Liver (tissue), 9 donors: ENCODE measurements around the gene CPNE4. TPM values are rescaled to one million over a fixed set of nuclear protein-coding genes. Genes with fewer than 3 reads are reported as not detected.

Source experiments
- DNase-seq: peaks from one replicate; pipeline ENCODE4 v3.0.0-alpha.2; 2017; ENCODE audit warnings: low spot score
- H3K27ac ChIP-seq, 2 donors: one replicate each; pipeline ENCODE4 v1.7.0; 2013; ENCODE audit warnings: inconsistent platforms in 2 of 2, low read length in 2 of 2, control low read depth in 1 of 2, low read depth in 1 of 2, mild to moderate bottlenecking in 1 of 2
- H3K27me3 ChIP-seq, 4 donors: one replicate each; pipeline versions ENCODE4 v1.6.1 to v1.7.0; 2013; ENCODE audit warnings: low read length in 3 of 4, inconsistent platforms in 1 of 4, mild to moderate bottlenecking in 1 of 4, moderate library complexity in 1 of 4; ENCODE audit not compliant: control insufficient read depth in 4 of 4, insufficient read depth in 4 of 4
- H3K36me3 ChIP-seq, 4 donors: one replicate each; pipeline versions ENCODE4 v1.6.1 to v1.7.0; 2013; ENCODE audit warnings: low read length in 3 of 4, mild to moderate bottlenecking in 3 of 4, low read depth in 1 of 4, moderate library complexity in 1 of 4; ENCODE audit not compliant: control insufficient read depth in 4 of 4, insufficient read depth in 3 of 4
- H3K4me1 ChIP-seq, 4 donors: one replicate each; pipeline versions ENCODE4 v1.6.1 to v1.7.0; 2013; ENCODE audit warnings: low read length in 3 of 4, mild to moderate bottlenecking in 3 of 4, moderate library complexity in 1 of 4; ENCODE audit not compliant: control insufficient read depth in 4 of 4, insufficient read depth in 4 of 4
- H3K4me3 ChIP-seq, 3 donors: one replicate each; pipeline versions ENCODE4 v1.6.1 to v1.7.0; 2013; ENCODE audit warnings: low read length in 3 of 3, control low read depth in 1 of 3, low read depth in 1 of 3, mild to moderate bottlenecking in 1 of 3
- H3K9ac ChIP-seq, 2 donors: one replicate each; pipeline ENCODE4 v1.7.0; 2013; ENCODE audit warnings: low read length in 2 of 2, mild to moderate bottlenecking in 2 of 2, moderate library complexity in 2 of 2, control low read depth in 1 of 2, low read depth in 1 of 2
- H3K9me3 ChIP-seq, 4 donors: one replicate each; pipeline versions ENCODE4 v1.6.1 to v1.7.0; 2013; ENCODE audit warnings: low read length in 3 of 4; ENCODE audit not compliant: control insufficient read depth in 4 of 4
- FOXA1 ChIP-seq: IDR thresholded peaks from 2 replicates; pipeline ENCODE4 v1.6.1; 2016; ENCODE audit warnings: antibody characterized with exemption
- HNF4G ChIP-seq: IDR thresholded peaks from 2 replicates; pipeline ENCODE4 v1.6.1; 2016; ENCODE audit warnings: antibody characterized with exemption
- JUND ChIP-seq, 2 donors: IDR thresholded peaks; 2 replicates each; pipeline ENCODE4 v1.6.1; 2016; ENCODE audit warnings: antibody characterized with exemption in 2 of 2
- MAX ChIP-seq: IDR thresholded peaks from 2 replicates; pipeline ENCODE4 v1.6.1; 2016; ENCODE audit warnings: antibody characterized with exemption
- NR2F2 ChIP-seq: IDR thresholded peaks from 2 replicates; pipeline ENCODE4 v1.6.1; 2016; ENCODE audit warnings: antibody characterized with exemption
- RAD21 ChIP-seq, 2 donors: IDR thresholded peaks; 2 replicates each; pipeline ENCODE4 v1.6.1; 2016; ENCODE audit warnings: antibody characterized with exemption in 2 of 2, mild to moderate bottlenecking in 2 of 2
- RXRA ChIP-seq, 2 donors: IDR thresholded peaks; 2 replicates each; pipeline ENCODE4 v1.6.1; 2017 to 2018; ENCODE audit warnings: antibody characterized with exemption in 2 of 2, mild to moderate bottlenecking in 1 of 2
- ZBTB33 ChIP-seq: IDR thresholded peaks from 2 replicates; pipeline ENCODE4 v1.6.1; 2016; ENCODE audit warnings: antibody characterized with exemption
- WGBS: extraction: QIAGEN DNeasy Blood & Tissue Kit; methylation state at CpG from one replicate; pipeline ENCODE4 v1.1.7; 2013; 5-methylcytosine and 5-hydroxymethylcytosine counted together
- polyA plus RNA-seq, 2 donors: library from polyadenylated mRNA; stranded (reverse) in 1 of 2; unstranded in 1 of 2; fragments of 200-250 nt in 1 of 2; fragments of >200 nt in 1 of 2; fragmentation: Nextera tagmentation in 1 of 2; extraction: Ambion mirVana in 1 of 2; gene quantifications; one replicate each; pipeline versions ENCODE4 v1.2.1 to v1.2.3, GENCODE V29; 2013 to 2015
- total RNA-seq, 2 donors: library from RNA; depleted of rRNA; stranded (reverse); fragments of >200 nt; gene quantifications; one replicate each; pipeline ENCODE4 v1.2.3, GENCODE V29; 2014
- TF ChIP-seq, protein P1 (sequence below): fragments of 150-350 bp; IDR thresholded peaks from 2 replicates; pipeline ENCODE4 v1.5.1; 2017; ENCODE audit warnings: improper control_type of control experiment, low read depth, low read length; ENCODE audit not compliant: missing input control
- TF ChIP-seq, protein P2 (sequence below): IDR thresholded peaks from 2 replicates; pipeline ENCODE4 v1.6.1; 2016; ENCODE audit warnings: antibody characterized with exemption
- donor health status: healthy.
- donor health status: healthy.
- donor health status: healthy.
- donor health status: healthy.
- donor health status: healthy.

Gene CPNE4
- total and polyA plus RNA-seq, 4 donors = under 0.01 to 0.03 TPM; not detected in 2

DNA sequence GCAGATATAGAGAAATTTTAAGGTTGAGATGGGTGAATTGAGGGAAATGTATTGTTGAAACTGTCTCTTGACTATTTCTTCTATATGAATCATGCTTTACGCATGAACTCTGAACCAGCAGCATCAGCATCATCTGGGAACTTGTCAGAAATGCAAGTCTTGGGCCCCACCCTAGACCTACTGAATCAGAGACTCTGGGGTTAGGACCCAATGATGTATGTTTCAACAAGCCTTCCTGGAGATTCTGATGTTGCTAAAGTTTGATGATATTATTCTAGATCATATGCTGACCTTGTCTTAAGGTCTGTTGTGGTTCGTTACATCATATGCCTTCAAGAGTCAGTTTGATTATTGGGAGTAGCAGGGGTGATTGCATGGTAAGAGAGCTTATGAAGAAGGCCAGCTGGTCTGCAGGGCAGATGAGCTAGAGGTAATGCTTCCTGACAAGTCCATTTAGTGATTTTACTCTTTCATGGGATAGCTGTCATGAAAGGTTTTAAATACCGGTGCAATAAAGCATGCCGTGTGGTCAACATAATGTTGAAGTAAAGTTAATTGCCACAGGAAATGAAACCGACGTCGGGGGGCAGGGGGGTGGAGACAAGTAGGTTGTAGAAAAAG lies 379.6 kb downstream of the CPNE4 start (continued):
- no peak for TF ChIP-seq JUND (IDR thresholded peaks at IDR 0.05)
- TF ChIP-seq RAD21 (IDR thresholded peaks at IDR 0.05) = no peak
- no peak for TF ChIP-seq HNF4G
- TF ChIP-seq, protein P1, sequence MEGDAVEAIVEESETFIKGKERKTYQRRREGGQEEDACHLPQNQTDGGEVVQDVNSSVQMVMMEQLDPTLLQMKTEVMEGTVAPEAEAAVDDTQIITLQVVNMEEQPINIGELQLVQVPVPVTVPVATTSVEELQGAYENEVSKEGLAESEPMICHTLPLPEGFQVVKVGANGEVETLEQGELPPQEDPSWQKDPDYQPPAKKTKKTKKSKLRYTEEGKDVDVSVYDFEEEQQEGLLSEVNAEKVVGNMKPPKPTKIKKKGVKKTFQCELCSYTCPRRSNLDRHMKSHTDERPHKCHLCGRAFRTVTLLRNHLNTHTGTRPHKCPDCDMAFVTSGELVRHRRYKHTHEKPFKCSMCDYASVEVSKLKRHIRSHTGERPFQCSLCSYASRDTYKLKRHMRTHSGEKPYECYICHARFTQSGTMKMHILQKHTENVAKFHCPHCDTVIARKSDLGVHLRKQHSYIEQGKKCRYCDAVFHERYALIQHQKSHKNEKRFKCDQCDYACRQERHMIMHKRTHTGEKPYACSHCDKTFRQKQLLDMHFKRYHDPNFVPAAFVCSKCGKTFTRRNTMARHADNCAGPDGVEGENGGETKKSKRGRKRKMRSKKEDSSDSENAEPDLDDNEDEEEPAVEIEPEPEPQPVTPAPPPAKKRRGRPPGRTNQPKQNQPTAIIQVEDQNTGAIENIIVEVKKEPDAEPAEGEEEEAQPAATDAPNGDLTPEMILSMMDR = no peak

- TF ChIP-seq, protein P1 = no peak
- no peak for TF ChIP-seq NR2F2
- no peak for TF ChIP-seq HNF4G
- TF ChIP-seq ZBTB33 = no peak
Observed at GRCh38 chr3:131645638-131646037, 389.2 kb downstream of the CPNE4 start.

GRCh38 chr3:131636266-131636775 lies 398.5 kb downstream of the CPNE4 start:
- 96% methylated on average over 4 of the region's 4 CpGs for WGBS
- Histone ChIP-seq H3K4me1 (no peaks in the 10 kb centered on the region), H3K4me3 (no peak overlapping the region), H3K36me3 (no peaks in the 10 kb centered on the region), H3K9me3 (no peaks in the 10 kb centered on the region), H3K27ac (no peak overlapping the region), H3K9ac (no peak overlapping the region), H3K27me3 (peaks cover 0 to 12% (median 0%) of the 10 kb centered on the region in 4 donors)
- TF ChIP-seq RXRA (IDR thresholded peaks at IDR 0.05) (no peak), MAX (no peak), NR2F2 (no peak), FOXA1 (no peak)
- TF ChIP-seq, protein P2, sequence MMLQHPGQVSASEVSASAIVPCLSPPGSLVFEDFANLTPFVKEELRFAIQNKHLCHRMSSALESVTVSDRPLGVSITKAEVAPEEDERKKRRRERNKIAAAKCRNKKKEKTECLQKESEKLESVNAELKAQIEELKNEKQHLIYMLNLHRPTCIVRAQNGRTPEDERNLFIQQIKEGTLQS = no peak
- DNase-seq = no peak

More at GRCh38 chr3:131645638-131646037, 389.2 kb downstream of the CPNE4 start:
- Histone ChIP-seq H3K4me3 (no peak overlapping the region), H3K9ac (no peak overlapping the region), H3K9me3 (no peaks in the 10 kb centered on the region), H3K4me1 (no peaks in the 10 kb centered on the region), H3K27ac (no peak overlapping the region), H3K36me3 (no peaks in the 10 kb centered on the region), H3K27me3 (peaks cover 0 to 2% (median 0%) of the 10 kb centered on the region in 4 donors)
- DNase-seq = no peak
